Vagina (tissue), 2 donors: ENCODE data around the gene ZNF469.

Experiments used
- POLR2A ChIP-seq, 2 donors: fragments of 450-650 bp; IDR thresholded peaks; one replicate each; pipeline ENCODE4 v1.6.1; 2017; ENCODE audit warnings: antibody characterized with exemption in 2 of 2, mild to moderate bottlenecking in 2 of 2, moderate library complexity in 2 of 2
- TF ChIP-seq, protein P1 (sequence below), 3 experiments: fragments of 450-650 bp in 2 of 3; fragments of 200-600 bp in 1 of 3; sonication (generic) in 1 of 3; IDR thresholded peaks; one replicate each; pipeline ENCODE4 v1.5.1; 2017 to 2019; ENCODE audit warnings: antibody characterized with exemption in 3 of 3, mild to moderate bottlenecking in 2 of 3, moderate library complexity in 2 of 3

- TF ChIP-seq, protein P1, sequence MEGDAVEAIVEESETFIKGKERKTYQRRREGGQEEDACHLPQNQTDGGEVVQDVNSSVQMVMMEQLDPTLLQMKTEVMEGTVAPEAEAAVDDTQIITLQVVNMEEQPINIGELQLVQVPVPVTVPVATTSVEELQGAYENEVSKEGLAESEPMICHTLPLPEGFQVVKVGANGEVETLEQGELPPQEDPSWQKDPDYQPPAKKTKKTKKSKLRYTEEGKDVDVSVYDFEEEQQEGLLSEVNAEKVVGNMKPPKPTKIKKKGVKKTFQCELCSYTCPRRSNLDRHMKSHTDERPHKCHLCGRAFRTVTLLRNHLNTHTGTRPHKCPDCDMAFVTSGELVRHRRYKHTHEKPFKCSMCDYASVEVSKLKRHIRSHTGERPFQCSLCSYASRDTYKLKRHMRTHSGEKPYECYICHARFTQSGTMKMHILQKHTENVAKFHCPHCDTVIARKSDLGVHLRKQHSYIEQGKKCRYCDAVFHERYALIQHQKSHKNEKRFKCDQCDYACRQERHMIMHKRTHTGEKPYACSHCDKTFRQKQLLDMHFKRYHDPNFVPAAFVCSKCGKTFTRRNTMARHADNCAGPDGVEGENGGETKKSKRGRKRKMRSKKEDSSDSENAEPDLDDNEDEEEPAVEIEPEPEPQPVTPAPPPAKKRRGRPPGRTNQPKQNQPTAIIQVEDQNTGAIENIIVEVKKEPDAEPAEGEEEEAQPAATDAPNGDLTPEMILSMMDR (IDR thresholded peaks at IDR 0.05) = no peak
- TF ChIP-seq POLR2A (IDR thresholded peaks at IDR 0.05) = no peak
These were observed 29.5 kb upstream of the ZNF469 start for GRCh38 chr16:88353232-88353631.
